Panc1 (cell line): Measurements from ENCODE around the gene ABLIM2. TPM values are rescaled to one million over a fixed set of nuclear protein-coding genes. Genes with fewer than 3 reads are reported as not detected.

Source experiments
- ATAC-seq: fragments of 200-7000 bp; cut with Tn5 transposase; 2 replicates; pipeline ENCODE4 v1.9.1; 2020; ENCODE audit warnings: mild to moderate bottlenecking, moderate library complexity
- BruUV-seq: library from RNA; stranded (reverse); fragments of 400-500 nt; replicated peaks from 2 replicates; lab custom pipeline; 2021; lab: Mats Ljungman, UMichigan
- CTCF ChIA-PET: fragments of 300-600 bp; sonication (Branson Sonifier 250); formaldehyde crosslinking; loops from one replicate; lab custom pipeline; 2022; ENCODE audit warnings: antibody characterized with exemption; lab: Charles Lee
- POLR2A ChIA-PET: fragments of 300-600 bp; sonication (Branson Sonifier 250); formaldehyde crosslinking; loops from one replicate; lab custom pipeline; 2022; ENCODE audit warnings: antibody characterized with exemption; lab: Charles Lee
- DNase-seq: peaks from one replicate; pipeline ENCODE4 v3.0.0-alpha.2; 2010; ENCODE audit warnings: low read depth, low spot score
- H3K27ac ChIP-seq: 2 replicates; pipeline ENCODE4 v1.5.1; 2011; ENCODE audit warnings: mild to moderate bottlenecking, low read length, inconsistent platforms
- H3K27me3 ChIP-seq: fragments of 200-500 bp; sonication (Bioruptor generic); 2 replicates; pipeline ENCODE4 v1.6.0; 2014; ENCODE audit warnings: low read length, inconsistent platforms; ENCODE audit not compliant: control insufficient read depth, insufficient read depth
- H3K36me3 ChIP-seq: fragments of 200-500 bp; sonication (Bioruptor generic); 2 replicates; pipeline ENCODE4 v1.5.1; 2014; ENCODE audit warnings: inconsistent platforms, mild to moderate bottlenecking, low read length, moderate library complexity; ENCODE audit not compliant: control insufficient read depth, insufficient read depth
- H3K4me1 ChIP-seq: 2 replicates; pipeline ENCODE4 v1.5.1; 2011; ENCODE audit warnings: inconsistent platforms, mild to moderate bottlenecking, low read length, moderate library complexity; ENCODE audit not compliant: control insufficient read depth, insufficient read depth
- H3K4me3 ChIP-seq, 2 experiments: 2 replicates each; pipeline ENCODE4 v1.5.1; 2011 to 2012; ENCODE audit warnings: low read depth in 2 of 2, low read length in 2 of 2, mild to moderate bottlenecking in 2 of 2, inconsistent platforms in 1 of 2, moderate library complexity in 1 of 2
- H3K9me3 ChIP-seq: fragments of 200-500 bp; sonication (Bioruptor generic); 2 replicates; pipeline ENCODE4 v1.5.1; 2014; ENCODE audit warnings: low read depth, mild to moderate bottlenecking, inconsistent platforms, low read length, moderate library complexity; ENCODE audit not compliant: control insufficient read depth, insufficient read depth
- CTCF ChIP-seq: fragments of 450-650 bp; IDR thresholded peaks from 2 replicates; pipeline ENCODE4 v1.5.1; 2017; ENCODE audit warnings: mild to moderate bottlenecking
- POLR2AphosphoS5 ChIP-seq: IDR thresholded peaks from 2 replicates; pipeline ENCODE4 v1.6.1; 2012; ENCODE audit warnings: mild to moderate bottlenecking, low read depth, low read length, moderate library complexity
- REST ChIP-seq, 2 experiments: IDR thresholded peaks; 2 replicates each; pipeline ENCODE4 v1.6.1; 2011 to 2012; ENCODE audit warnings: low read depth in 2 of 2, control low read depth in 1 of 2, low read length in 1 of 2, mild to moderate bottlenecking in 1 of 2, moderate library complexity in 1 of 2; ENCODE audit not compliant: insufficient read depth in 1 of 2
- SIN3A ChIP-seq: IDR thresholded peaks from 2 replicates; pipeline ENCODE4 v1.6.1; 2012; ENCODE audit warnings: low read depth, mild to moderate bottlenecking, low read length, moderate library complexity, borderline replicate concordance; ENCODE audit not compliant: insufficient read depth
- TCF7L2 ChIP-seq: IDR thresholded peaks from 2 replicates; pipeline ENCODE4 v1.6.1; 2011; ENCODE audit warnings: mild to moderate bottlenecking, low read depth, low read length, inconsistent platforms
- in situ Hi-C: cut with HindIII; loops from 2 replicates; pipeline ENCODE4 v1.10.0; 2016; ENCODE audit warnings: low sequenced_read_pairs, low pct_unique_long_range_greater_than_20kb
- intact Hi-C: fragments of 100-400 bp; cut with micrococcal nuclease; formaldehyde crosslinking; loops from one replicate; pipeline ENCODE4 v1.10.0; 2022; ENCODE audit not compliant: unreplicated experiment
- total RNA-seq: library from RNA; stranded (reverse); gene quantifications from one replicate; pipeline ENCODE4 v1.2.1, GENCODE V29; 2021; ENCODE audit not compliant: unreplicated experiment

The ABLIM2 gene
- total RNA-seq, 1 experiment from 2014 or later = 0.64 TPM

GRCh38 chr4:8053688-8054449 is 104.7 kb downstream of the ABLIM2 start:
- Histone ChIP-seq H3K27ac (no peak overlapping the region), H3K36me3 (no peaks in the 10 kb centered on the region), H3K9me3 (no peaks in the 10 kb centered on the region), H3K4me3 (no peak overlapping the region), H3K27me3 (no peaks in the 10 kb centered on the region), H3K4me1 (no peaks in the 10 kb centered on the region)
- CTCF ChIA-PET = no interaction called here
- no TSS peak for BruUV-seq
- no peak for TF ChIP-seq TCF7L2
- TF ChIP-seq SIN3A = no peak
- no peak for TF ChIP-seq CTCF
- no peak for TF ChIP-seq REST (IDR thresholded peaks at IDR 0.05; ENCODE audit: insufficient read depth in 1 of 2, low read depth in 2 of 2, low read length in 1 of 2)
- no peak for TF ChIP-seq POLR2AphosphoS5
- in situ Hi-C loops (no loop called here), intact Hi-C loops (no loop called here)
- DNase-seq (no peak), ATAC-seq (no peak)
- POLR2A ChIA-PET = no interaction called here

GRCh38 chr4:8052160-8052691 is 106.4 kb downstream of the ABLIM2 start:
- ChIA-PET CTCF (no interaction called here), POLR2A (no interaction called here)
- ATAC-seq = 0 out of 2 replicates have a peak, but pooled peaks have one; percentile 34
- Histone ChIP-seq H3K36me3 (no peaks in the 10 kb centered on the region), H3K27me3 (no peaks in the 10 kb centered on the region), H3K4me3 (no peak overlapping the region), H3K27ac (no peak overlapping the region), H3K4me1 (no peaks in the 10 kb centered on the region), H3K9me3 (no peaks in the 10 kb centered on the region)
- TF ChIP-seq SIN3A = no peak
- TF ChIP-seq POLR2AphosphoS5 = no peak
- TF ChIP-seq TCF7L2 = no peak
- TF ChIP-seq CTCF = no peak
- in situ Hi-C loops (no loop called here), intact Hi-C loops (no loop called here)
- no peak for DNase-seq
- no TSS peak for BruUV-seq
